Activated T-cell treated with anti-CD3 and anti-CD28 coated beads, Interleukin-2, amount 50 U/mL, for 72 hours (primary cell): ENCODE results near the gene ADAMTS6. TPM values are rescaled to one million over a fixed set of nuclear protein-coding genes. Genes with fewer than 3 reads are reported as not detected.
A peak's percentile ranks its signal among the peaks of the same experiment; 100 is the strongest.

Experiments used
- ATAC-seq, 2 donors: fragments of 150-1000 bp; cut with Tn5 transposase; replicated peaks in 1 of 2; 2 replicates each; pipeline ENCODE4 v1.10.0; 2021; ENCODE audit warnings: moderate library complexity in 2 of 2, mild to moderate bottlenecking in 1 of 2
- DNase-seq, 2 donors: peaks; one replicate each; pipeline ENCODE4 v3.0.0; 2021 to 2022; ENCODE audit warnings: mixed read lengths in 1 of 2
- H3K27ac Mint-ChIP-seq: one replicate; pipeline ENCODE4 v1.8.0; 2022; ENCODE audit warnings: mild to moderate bottlenecking, moderate library complexity, mixed read lengths
- H3K27me3 Mint-ChIP-seq: one replicate; pipeline ENCODE4 v1.8.0; 2022; ENCODE audit warnings: low read depth, mixed read lengths
- H3K36me3 Mint-ChIP-seq, 2 donors: one replicate each; pipeline ENCODE4 v1.8.0; 2022; ENCODE audit warnings: mixed read lengths in 2 of 2, mild to moderate bottlenecking in 1 of 2; ENCODE audit not compliant: insufficient read depth in 2 of 2
- H3K4me1 Mint-ChIP-seq: one replicate; pipeline ENCODE4 v1.8.0; 2022; ENCODE audit warnings: low read depth, mixed read lengths
- H3K4me3 Mint-ChIP-seq, 2 donors: one replicate each; pipeline ENCODE4 v1.8.0; 2022; ENCODE audit warnings: mild to moderate bottlenecking in 2 of 2, mixed read lengths in 2 of 2, moderate library complexity in 2 of 2
- H3K9me3 Mint-ChIP-seq, 2 donors: one replicate each; pipeline ENCODE4 v1.8.0; 2022; ENCODE audit warnings: mixed read lengths in 2 of 2
- total RNA-seq, 2 donors: library from RNA; stranded (reverse); gene quantifications; one replicate each; pipeline ENCODE4 v1.2.3, GENCODE V29; 2022

The ADAMTS6 gene
- total RNA-seq, 2 donors from 2014 or later: 1.6 to 2.5 TPM

- peak overlapping the region; percentile 75 to 78 for H3K4me3 Mint-ChIP-seq
- H3K9me3 Mint-ChIP-seq: no peaks in the 10 kb centered on the region
- H3K4me1 Mint-ChIP-seq: peaks cover 45% of the 10 kb centered on the region
- DNase-seq: peak in 1 of 2 donors; percentile 9
- no peaks in the 10 kb centered on the region for H3K36me3 Mint-ChIP-seq
- ATAC-seq: no peak
- peak overlapping the region; percentile 47 for H3K27ac Mint-ChIP-seq
- H3K27me3 Mint-ChIP-seq: peaks cover 13% of the 10 kb centered on the region
Measured at GRCh38 chr5:65103756-65104440, 377.8 kb downstream of the ADAMTS6 start.

GRCh38 chr5:65102976-65103711 lies 378.6 kb downstream of the ADAMTS6 start:
- Mint-ChIP-seq H3K27ac (peak overlapping the region; percentile 47), H3K36me3 (no peaks in the 10 kb centered on the region), H3K9me3 (no peaks in the 10 kb centered on the region), H3K27me3 (peaks cover 13% of the 10 kb centered on the region), H3K4me1 (peaks cover 45% of the 10 kb centered on the region), H3K4me3 (peak overlapping the region; percentile 78 to 83)
- peak; percentile 51 to 62 for DNase-seq
- peak; percentile 81 for ATAC-seq

GRCh38 chr5:65102371-65102975 lies 379.2 kb downstream of the ADAMTS6 start:
- no peak for ATAC-seq

GRCh38 chr5:65101632-65102100 lies 380.1 kb downstream of the ADAMTS6 start:
- ATAC-seq: no peak
- H3K4me3 Mint-ChIP-seq: no peak overlapping the region
- DNase-seq: no peak
- peaks cover 45% of the 10 kb centered on the region for H3K4me1 Mint-ChIP-seq
- H3K9me3 Mint-ChIP-seq: no peaks in the 10 kb centered on the region
- peaks cover 7% of the 10 kb centered on the region for H3K27me3 Mint-ChIP-seq
- H3K36me3 Mint-ChIP-seq: no peaks in the 10 kb centered on the region
- no peak overlapping the region for H3K27ac Mint-ChIP-seq

More at GRCh38 chr5:65102371-65102975, 379.2 kb downstream of the ADAMTS6 start:
- Mint-ChIP-seq H3K27ac (peak overlapping the region; percentile 63), H3K4me1 (peaks cover 45% of the 10 kb centered on the region), H3K4me3 (peak overlapping the region; percentile 73 to 83), H3K9me3 (no peaks in the 10 kb centered on the region), H3K36me3 (no peaks in the 10 kb centered on the region), H3K27me3 (peaks cover 10% of the 10 kb centered on the region)
- no peak for DNase-seq

- no peak for ATAC-seq
- Mint-ChIP-seq H3K27ac (no peak overlapping the region), H3K4me1 (peaks cover 41% of the 10 kb centered on the region), H3K36me3 (no peaks in the 10 kb centered on the region), H3K4me3 (no peak overlapping the region), H3K27me3 (peaks cover 7% of the 10 kb centered on the region), H3K9me3 (no peaks in the 10 kb centered on the region)
- peak; percentile 33 to 35 for DNase-seq
Measured at GRCh38 chr5:65100911-65101631, 380.6 kb downstream of the ADAMTS6 start.

Other genes starting within 250 kb of the ADAMTS6 start
- gene CENPK, start 81.2 kb upstream of the ADAMTS6 start, total RNA-seq: 100 to 1,000 TPM in 1 of 2 donors, 10 to 100 TPM in 1; 70.5 to 104 TPM
- gene PPWD1, start 81.4 kb upstream of the ADAMTS6 start, total RNA-seq: 10 to 100 TPM; 58.1 to 62.4 TPM
- 1 to 10 TPM; 8.5 to 9.8 TPM for gene TRIM23, start 142.4 kb upstream of the ADAMTS6 start, total RNA-seq
- 1 to 10 TPM; 2.7 to 3.9 TPM for gene SHLD3, start 143.1 kb upstream of the ADAMTS6 start, total RNA-seq
- 10 to 100 TPM; 23.4 to 29.5 TPM for gene TRAPPC13, start 143.1 kb upstream of the ADAMTS6 start, total RNA-seq
- 10 to 100 TPM; 28.9 to 34.6 TPM for gene SGTB, start 240.2 kb upstream of the ADAMTS6 start, total RNA-seq
- 10 to 100 TPM in 1 of 2 donors, 1 to 10 TPM in 1; 7.3 to 17.0 TPM for gene NLN, start 240.3 kb upstream of the ADAMTS6 start, total RNA-seq